KG1 (cell line): Measurements from ENCODE around the gene MAP3K12.
"Not testable (repeated sequence)": the region's sequence is repeated elsewhere in the genome, so short reads cannot be mapped to it uniquely, and the experiment has no call there.

Experiments
- DNase-seq: peaks from one replicate; lab custom pipeline; 2025; lab: John Stamatoyannopoulos, UW

The MAP3K12 gene

DNA sequence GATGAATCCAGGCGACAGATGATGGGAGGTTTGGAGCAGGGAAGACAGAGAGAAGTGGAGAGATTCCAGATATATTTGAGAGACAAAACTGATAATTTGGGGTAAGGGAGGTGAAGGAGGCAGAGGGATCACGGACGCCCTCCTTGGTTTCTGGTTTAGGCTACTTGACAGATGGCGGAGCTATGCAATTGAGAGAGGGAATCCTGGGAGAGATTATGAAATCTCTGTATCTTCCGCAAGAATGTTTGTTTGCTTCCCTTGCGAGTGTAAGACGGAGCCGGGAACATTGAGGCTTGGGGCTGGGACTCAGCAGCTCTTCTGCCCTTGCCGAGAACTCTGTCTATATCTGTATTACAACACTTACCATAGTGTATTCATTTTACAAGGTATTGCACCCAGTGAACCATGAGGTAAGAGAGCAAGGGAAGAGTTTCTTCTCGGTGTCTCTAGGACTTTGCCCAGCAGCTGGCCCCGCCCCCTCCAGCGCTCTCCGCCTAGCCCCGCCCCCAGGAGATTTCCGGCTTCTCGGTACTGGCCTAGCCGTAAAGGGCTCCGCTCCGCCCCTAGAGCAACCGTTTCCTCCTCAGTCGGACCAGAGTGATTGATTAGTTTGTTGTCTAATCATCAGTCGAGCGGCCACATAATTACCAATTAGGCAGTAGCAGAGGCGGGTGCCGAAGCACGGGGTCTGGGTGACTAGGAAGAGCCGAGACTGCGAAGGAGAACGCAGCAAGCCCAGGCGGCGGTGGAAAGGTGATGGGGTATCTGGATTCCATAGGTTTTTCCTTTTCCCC lies 58.0 kb downstream of the MAP3K12 start, which contains the start of gene PRR13:
Gene PRR13, plus strand, starts transcription at position 695 of the 794 bp plus-strand sequence. CDS start 981 bp downstream, outside the sequence.
- DNase-seq: peak; percentile 71

DNA sequence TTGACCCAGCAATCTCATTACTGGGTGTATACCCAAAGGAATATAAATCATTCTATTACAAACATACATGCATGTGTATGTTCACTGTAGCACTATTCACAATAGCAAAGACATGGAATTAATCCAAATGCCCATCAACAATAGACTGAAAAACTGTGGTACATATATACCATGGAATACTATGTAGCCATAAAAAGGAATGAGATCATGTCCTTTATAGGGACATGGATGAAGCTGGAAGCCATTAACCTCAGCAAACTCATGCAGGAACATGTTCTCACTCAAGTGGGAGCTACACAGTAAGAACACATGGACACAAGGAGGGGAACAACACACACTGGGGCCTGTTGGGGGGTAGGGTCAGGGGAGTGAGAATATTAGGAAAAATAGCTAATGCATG lies 59.7 kb downstream of the MAP3K12 start:
- not testable (repeated sequence) for DNase-seq

- DNase-seq: not testable (repeated sequence)
Measured at GRCh38 chr12:53435326-53435725, 63.9 kb downstream of the MAP3K12 start.

DNA sequence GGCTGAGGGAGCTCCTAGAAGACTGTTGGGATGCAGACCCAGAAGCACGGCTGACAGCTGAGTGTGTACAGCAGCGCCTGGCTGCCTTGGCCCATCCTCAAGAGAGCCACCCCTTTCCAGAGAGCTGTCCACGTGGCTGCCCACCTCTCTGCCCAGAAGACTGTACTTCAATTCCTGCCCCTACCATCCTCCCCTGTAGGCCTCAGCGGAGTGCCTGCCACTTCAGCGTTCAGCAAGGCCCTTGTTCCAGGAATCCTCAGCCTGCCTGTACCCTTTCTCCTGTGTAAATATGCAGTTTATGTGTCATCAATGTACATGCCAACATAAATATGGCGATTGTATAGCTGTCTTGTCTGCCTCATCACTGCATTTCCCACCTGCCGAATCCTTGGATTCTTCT lies 68.1 kb downstream of the MAP3K12 start:
- no peak for DNase-seq

DNA sequence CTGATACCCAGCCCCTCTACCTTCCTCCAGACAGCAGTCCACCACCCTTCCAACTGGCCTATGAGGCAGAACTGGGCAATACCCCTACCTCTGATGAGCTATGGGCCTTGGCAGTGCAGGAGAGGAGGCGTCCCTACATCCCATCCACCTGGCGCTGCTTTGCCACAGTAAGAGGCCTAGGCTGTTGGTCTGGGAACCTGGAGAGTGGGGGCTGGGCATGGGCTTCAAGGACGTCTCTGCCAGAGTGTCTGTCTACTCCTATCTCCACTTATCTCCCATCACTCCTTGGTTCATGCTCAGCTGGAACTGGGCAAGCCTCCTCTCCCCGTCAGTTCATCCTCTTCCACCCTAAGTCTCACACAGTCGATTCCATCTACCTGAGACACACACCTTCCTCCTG lies 69.1 kb downstream of the MAP3K12 start:
- DNase-seq: no peak
